ENCODE data around the gene USH2A.

The USH2A gene

GRCh38 chr1:215987092-215987875, 436.0 kb downstream of the USH2A start:
- DNase-seq, result no peak
- H3K36me3 ChIP-seq, result no peaks in the 10 kb centered on the region
- no peak overlapping the region for H3K27ac ChIP-seq
- no peaks in the 10 kb centered on the region for H3K27me3 ChIP-seq (ENCODE audit: insufficient read depth, low read depth, severe bottlenecking)
- TF ChIP-seq, protein P1, sequence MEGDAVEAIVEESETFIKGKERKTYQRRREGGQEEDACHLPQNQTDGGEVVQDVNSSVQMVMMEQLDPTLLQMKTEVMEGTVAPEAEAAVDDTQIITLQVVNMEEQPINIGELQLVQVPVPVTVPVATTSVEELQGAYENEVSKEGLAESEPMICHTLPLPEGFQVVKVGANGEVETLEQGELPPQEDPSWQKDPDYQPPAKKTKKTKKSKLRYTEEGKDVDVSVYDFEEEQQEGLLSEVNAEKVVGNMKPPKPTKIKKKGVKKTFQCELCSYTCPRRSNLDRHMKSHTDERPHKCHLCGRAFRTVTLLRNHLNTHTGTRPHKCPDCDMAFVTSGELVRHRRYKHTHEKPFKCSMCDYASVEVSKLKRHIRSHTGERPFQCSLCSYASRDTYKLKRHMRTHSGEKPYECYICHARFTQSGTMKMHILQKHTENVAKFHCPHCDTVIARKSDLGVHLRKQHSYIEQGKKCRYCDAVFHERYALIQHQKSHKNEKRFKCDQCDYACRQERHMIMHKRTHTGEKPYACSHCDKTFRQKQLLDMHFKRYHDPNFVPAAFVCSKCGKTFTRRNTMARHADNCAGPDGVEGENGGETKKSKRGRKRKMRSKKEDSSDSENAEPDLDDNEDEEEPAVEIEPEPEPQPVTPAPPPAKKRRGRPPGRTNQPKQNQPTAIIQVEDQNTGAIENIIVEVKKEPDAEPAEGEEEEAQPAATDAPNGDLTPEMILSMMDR (IDR thresholded peaks at IDR 0.05; ENCODE audit: low read depth, low read length), result no peak
- no peaks in the 10 kb centered on the region for H3K9me3 ChIP-seq (ENCODE audit: severe bottlenecking)
- no peak overlapping the region for H3K4me3 ChIP-seq (ENCODE audit: low read depth, low read length)

- Histone ChIP-seq H3K27ac (no peak overlapping the region), H3K27me3 (ENCODE audit: insufficient read depth, low read depth, severe bottlenecking) (no peaks in the 10 kb centered on the region), H3K4me3 (ENCODE audit: low read depth, low read length) (no peak overlapping the region), H3K9me3 (ENCODE audit: severe bottlenecking) (no peaks in the 10 kb centered on the region), H3K36me3 (no peaks in the 10 kb centered on the region)
- DNase-seq, result no peak
- TF ChIP-seq, protein P1 (IDR thresholded peaks at IDR 0.05; ENCODE audit: low read depth, low read length), result no peak
These were observed 436.8 kb downstream of the USH2A start for GRCh38 chr1:215986401-215986800.

- TF ChIP-seq, protein P1 (IDR thresholded peaks at IDR 0.05; ENCODE audit: low read depth, low read length), result no peak
- Histone ChIP-seq H3K36me3 (no peaks in the 10 kb centered on the region), H3K27ac (no peak overlapping the region), H3K9me3 (ENCODE audit: severe bottlenecking) (no peaks in the 10 kb centered on the region), H3K27me3 (ENCODE audit: insufficient read depth, low read depth, severe bottlenecking) (no peaks in the 10 kb centered on the region), H3K4me3 (ENCODE audit: low read depth, low read length) (no peak overlapping the region)
- no peak for DNase-seq
These were observed 439.6 kb downstream of the USH2A start for GRCh38 chr1:215983680-215984079.

DNA sequence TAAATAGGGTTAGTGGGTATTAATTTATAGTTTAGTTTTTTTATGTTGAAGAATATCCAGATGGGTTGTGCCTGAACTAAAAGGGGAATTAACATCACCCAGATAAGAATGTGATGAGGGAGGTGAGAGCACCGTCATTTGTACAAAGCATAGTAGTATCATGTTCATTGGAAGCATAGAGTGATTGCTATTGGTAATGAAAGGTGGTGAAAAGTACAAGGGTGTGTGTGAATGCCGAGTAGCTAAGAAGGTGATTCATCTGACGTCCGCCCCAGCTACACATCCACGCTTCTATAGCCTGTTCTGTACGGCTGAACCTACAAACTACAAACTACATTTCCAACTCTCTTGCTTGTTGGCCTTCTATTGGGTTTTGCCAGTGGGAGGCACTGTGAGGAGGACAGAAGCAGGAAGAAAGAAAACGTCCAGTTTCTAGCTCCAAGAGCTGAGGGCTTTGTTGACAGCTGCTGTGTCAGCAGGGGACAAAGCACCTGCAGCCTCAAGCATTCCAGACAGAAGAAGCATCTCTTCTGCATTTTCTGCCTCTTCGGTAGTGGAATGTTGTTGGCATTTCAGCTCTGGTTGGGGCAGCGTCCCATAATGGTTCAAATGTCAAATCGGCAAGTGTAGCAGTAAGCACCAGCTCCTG, 451.3 kb downstream of the USH2A start:
- no peak for DNase-seq
- Histone ChIP-seq H3K27me3 (ENCODE audit: insufficient read depth, low read depth, severe bottlenecking) (no peaks in the 10 kb centered on the region), H3K27ac (no peak overlapping the region), H3K9me3 (ENCODE audit: severe bottlenecking) (no peaks in the 10 kb centered on the region), H3K4me3 (ENCODE audit: low read depth, low read length) (no peak overlapping the region), H3K36me3 (no peaks in the 10 kb centered on the region)
- TF ChIP-seq, protein P1 (IDR thresholded peaks at IDR 0.05; ENCODE audit: low read depth, low read length), result 0 out of 2 replicates have a peak, but pooled peaks have one; percentile 12

- Histone ChIP-seq H3K27ac (no peak overlapping the region), H3K27me3 (ENCODE audit: insufficient read depth, low read depth, severe bottlenecking) (no peaks in the 10 kb centered on the region), H3K4me3 (ENCODE audit: low read depth, low read length) (no peak overlapping the region), H3K9me3 (ENCODE audit: severe bottlenecking) (no peaks in the 10 kb centered on the region), H3K36me3 (no peaks in the 10 kb centered on the region)
- no peak for DNase-seq
- TF ChIP-seq, protein P1 (IDR thresholded peaks at IDR 0.05; ENCODE audit: low read depth, low read length), result no peak
These were observed 452.8 kb downstream of the USH2A start for GRCh38 chr1:215970406-215970805.

Data from WERI-Rb-1 (cell line).